Measurements from ENCODE around the gene TAMALIN.

Gene TAMALIN

GRCh38 chr12:52052468-52053186, 45.9 kb downstream of the TAMALIN start:
- in situ Hi-C loops (cut with HindIII; ENCODE audit: low sequenced_read_pairs) = no loop called here

- in situ Hi-C loops (cut with HindIII; ENCODE audit: low sequenced_read_pairs) = no loop called here
Observed at GRCh38 chr12:52053536-52054209, 46.9 kb downstream of the TAMALIN start.

DNA sequence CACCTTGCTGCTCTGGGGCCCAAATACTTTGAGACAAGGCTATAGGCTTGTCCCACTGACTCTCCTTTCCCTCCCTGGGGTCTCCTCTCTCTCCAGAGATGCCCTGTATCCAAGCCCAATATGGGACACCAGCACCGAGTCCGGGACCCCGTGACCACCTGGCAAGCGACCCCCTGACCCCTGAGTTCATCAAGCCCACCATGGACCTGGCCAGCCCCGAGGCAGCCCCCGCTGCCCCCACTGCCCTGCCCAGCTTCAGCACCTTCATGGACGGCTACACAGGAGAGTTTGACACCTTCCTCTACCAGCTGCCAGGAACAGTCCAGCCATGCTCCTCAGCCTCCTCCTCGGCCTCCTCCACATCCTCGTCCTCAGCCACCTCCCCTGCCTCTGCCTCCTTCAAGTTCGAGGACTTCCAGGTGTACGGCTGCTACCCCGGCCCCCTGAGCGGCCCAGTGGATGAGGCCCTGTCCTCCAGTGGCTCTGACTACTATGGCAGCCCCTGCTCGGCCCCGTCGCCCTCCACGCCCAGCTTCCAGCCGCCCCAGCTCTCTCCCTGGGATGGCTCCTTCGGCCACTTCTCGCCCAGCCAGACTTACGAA, 47.6 kb downstream of the TAMALIN start:
- in situ Hi-C loops (cut with HindIII; ENCODE audit: low sequenced_read_pairs) = no loop called here

GRCh38 chr12:52054833-52055730, 48.3 kb downstream of the TAMALIN start:
- in situ Hi-C loops (cut with HindIII; ENCODE audit: low sequenced_read_pairs) = no loop called here

GRCh38 chr12:52055731-52056711, 49.3 kb downstream of the TAMALIN start:
- in situ Hi-C loops (cut with HindIII; ENCODE audit: low sequenced_read_pairs) = no loop called here

- in situ Hi-C loops (cut with HindIII; ENCODE audit: low sequenced_read_pairs) = no loop called here
Observed at GRCh38 chr12:52056801-52057637, 50.3 kb downstream of the TAMALIN start.

DNA sequence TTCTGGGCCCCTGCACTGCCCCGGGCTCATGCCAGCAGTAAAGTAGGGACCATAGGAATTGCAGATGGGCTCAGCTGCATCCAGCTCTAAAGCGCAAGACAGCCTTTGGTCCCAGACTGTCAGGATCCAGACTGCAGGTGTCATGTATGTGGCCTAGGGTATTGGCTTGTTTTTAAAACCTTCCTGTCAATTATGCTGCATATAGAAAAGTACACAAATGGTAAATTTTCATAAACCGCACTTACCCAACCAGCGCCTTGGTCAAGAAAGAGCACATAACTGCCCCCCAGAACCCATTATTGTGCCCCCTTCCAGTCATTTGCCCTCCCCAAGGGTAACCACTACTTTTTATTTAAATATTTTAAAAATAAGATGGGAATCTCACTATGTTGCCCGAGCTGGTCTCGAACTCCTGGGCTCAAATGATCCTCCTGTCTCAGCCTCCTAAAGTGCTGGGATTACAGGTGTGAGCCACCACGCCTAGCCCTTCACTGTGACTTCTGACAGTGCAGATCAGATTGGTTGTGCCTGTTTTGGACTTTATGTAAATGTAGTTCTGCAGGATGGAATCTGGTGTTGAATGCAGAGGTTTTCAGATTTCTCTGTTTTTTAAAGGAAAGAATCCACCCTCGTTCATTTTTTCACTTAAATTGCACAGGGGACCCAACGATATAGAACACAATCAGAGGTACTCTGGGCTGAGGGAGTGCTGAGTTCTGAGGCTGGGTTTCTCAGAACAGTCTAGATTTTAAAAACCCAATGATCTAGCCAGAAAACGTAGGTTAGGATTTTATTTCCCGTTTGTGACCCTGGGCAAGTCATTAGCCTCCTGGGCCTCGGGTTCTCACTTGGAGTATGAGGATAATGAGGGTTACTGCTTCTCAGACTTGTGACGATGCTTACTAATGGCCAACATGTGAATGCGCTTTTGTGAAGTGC, 51.2 kb downstream of the TAMALIN start:
- in situ Hi-C loops (cut with HindIII; ENCODE audit: low sequenced_read_pairs) = no loop called here

DNA sequence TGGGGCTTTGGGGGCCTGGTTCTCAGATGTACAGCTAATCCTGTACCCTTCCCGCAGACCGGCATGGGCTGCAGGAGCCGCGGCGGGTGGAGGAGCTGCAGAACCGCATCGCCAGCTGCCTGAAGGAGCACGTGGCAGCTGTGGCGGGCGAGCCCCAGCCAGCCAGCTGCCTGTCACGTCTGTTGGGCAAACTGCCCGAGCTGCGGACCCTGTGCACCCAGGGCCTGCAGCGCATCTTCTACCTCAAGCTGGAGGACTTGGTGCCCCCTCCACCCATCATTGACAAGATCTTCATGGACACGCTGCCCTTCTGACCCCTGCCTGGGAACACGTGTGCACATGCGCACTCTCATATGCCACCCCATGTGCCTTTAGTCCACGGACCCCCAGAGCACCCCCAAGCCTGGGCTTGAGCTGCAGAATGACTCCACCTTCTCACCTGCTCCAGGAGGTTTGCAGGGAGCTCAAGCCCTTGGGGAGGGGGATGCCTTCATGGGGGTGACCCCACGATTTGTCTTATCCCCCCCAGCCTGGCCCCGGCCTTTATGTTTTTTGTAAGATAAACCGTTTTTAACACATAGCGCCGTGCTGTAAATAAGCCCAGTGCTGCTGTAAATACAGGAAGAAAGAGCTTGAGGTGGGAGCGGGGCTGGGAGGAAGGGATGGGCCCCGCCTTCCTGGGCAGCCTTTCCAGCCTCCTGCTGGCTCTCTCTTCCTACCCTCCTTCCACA, 52.0 kb downstream of the TAMALIN start:
- in situ Hi-C loops (cut with HindIII; ENCODE audit: low sequenced_read_pairs) = no loop called here

DNA sequence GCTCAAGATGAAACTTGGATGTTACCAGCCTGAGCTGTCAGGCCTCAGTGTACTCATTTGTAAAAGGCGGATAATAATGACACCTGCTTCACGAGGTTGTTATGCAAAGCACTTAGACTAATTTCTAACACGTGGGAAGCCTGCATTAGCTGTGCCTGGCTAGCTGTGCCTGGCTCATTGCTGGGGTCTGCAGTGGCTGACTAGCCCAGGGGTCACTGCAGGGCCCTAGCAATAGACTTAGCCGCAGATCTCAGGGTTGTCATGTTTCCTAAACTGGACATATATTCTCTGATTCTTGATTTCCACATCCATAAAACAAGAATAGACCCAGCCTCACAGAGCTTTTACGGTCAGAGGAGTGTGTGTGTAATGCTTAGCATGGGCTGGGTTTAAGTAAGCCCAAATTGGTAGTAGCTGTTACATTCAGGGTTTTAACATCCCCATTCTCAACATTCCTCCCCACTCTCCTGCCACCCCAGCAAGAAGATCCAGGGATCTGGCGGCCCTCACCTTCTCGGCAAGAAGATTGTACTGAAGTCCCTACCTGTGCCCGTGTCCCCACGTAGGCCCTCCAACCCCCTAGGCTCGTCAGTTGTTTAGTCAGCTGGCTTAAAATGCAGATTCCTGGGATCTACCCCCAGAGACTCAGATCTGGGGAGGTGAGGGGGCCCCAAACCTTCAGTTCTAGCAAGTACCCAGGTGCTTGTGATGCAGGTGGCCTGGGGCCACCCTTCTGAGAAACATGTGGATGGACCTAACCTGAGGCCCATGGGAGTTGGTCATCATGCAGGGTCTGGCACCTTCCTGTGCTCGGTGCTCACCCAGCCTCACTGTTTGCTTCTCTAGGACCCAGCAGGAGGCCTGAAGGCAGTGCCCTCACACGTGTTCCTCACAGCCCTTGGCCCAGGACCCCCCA, 53.1 kb downstream of the TAMALIN start:
- in situ Hi-C loops (cut with HindIII; ENCODE audit: low sequenced_read_pairs) = no loop called here

DNA sequence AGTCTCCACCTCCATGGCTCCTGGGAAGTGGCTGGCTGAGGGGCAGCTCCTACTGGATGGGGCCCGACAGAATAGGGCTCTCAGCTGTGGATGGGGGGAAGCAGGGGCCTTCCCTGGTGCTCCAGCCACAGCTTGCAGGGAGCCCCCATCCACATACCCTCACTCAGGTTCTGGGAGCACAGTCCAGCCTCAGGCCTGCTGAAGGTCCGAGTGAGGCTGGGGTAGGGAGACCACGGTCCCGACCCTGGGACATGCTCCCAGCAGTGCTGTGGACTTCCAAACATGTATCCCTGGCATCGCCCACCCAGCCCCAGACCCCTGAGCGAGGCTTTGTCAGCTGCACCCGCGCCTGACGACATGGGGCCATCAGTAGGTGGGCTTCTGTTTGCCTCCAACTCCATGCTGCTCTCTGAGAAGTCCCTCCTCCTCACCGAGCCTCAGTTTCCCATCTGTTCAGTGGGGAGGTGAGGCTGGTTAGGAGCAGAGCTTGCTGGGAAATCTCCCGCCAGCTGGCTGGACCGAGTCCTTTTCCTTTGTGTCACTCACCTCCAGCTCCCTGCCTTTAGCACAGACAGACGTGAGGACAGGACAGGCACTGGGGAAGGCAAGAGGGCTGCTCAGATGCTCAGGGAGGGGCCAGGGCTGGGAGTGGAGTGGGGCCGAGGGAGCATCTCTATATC, 53.9 kb downstream of the TAMALIN start:
- in situ Hi-C loops (cut with HindIII; ENCODE audit: low sequenced_read_pairs) = no loop called here

DNA sequence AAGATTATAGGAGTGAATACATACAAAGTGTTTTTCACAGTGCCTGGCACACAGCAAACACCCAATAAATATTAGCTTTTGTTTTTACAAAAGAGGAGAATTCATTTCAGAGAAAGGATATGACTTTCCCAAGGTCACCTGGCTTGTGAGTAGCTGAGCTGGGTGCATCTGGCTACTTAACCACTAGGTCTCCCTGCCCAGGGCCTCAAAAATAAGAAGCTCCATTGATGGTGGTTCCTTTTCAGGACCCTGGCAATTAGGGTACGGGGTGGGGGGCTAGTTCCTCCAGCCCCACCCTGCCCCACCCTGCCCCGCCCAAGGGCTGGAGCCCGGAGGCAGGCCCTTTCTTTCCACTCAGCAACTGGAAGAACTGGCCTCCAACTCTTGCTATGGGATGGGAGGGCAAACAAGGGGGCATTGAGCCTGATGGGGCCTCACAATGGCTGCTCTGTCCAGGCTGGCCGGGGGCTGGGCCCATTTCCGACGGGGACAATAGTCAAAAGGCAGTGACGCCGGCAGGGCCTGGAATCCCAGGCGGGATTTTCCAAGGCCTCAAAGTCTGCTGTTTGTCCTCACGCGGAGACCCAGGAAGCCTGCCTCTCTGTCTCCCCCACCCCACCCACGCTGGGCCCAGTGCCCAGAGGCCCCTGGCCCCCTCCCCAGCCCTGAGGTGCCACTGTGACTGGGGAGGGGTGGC, 54.9 kb downstream of the TAMALIN start:
- in situ Hi-C loops (cut with HindIII; ENCODE audit: low sequenced_read_pairs) = no loop called here

DNA sequence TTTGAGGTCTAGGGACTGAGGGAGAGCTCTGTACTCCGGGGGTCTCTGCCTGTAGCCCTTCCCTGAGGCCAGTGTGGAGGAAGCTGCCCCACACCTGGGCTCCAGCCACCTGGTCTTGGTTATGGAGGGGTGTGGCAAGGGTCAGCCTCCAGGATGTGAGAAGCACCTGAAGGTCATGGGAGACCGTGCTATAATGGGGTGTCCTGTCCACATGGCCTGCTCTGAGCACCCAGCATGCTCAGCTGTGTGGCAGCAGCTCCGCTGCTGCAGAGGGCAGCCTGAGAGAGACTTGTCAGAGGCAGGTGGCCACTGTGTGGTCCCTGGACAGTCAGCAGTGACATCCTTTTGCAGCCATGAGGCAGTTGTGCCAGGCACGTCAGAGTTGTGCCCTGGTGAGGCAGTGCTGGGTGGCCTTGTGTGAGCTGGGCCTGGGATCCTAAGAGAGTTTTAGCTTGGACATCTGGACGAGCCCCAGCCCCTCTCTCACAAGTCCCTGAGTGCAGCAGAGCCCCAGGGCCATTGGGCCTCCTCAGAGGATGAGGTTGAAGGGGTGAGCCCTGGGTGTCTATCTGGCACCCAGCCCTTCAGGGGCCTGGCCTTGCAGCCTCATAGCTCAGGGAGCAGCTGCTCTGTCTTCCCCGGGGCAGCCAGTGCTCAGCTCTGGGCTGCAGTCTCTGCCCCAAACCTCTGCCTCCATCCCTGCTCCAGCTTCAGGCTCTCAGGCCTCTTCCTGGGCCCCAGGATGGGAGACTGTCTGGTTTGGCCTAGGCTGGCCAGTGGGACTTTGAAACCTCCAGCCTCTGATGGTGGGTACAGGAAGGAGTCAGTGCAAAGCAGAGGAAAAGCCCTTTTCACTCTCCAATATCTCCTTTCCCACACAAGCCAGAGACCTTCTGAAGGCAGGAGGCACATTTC, 55.7 kb downstream of the TAMALIN start:
- in situ Hi-C loops (cut with HindIII; ENCODE audit: low sequenced_read_pairs) = no loop called here

DNA sequence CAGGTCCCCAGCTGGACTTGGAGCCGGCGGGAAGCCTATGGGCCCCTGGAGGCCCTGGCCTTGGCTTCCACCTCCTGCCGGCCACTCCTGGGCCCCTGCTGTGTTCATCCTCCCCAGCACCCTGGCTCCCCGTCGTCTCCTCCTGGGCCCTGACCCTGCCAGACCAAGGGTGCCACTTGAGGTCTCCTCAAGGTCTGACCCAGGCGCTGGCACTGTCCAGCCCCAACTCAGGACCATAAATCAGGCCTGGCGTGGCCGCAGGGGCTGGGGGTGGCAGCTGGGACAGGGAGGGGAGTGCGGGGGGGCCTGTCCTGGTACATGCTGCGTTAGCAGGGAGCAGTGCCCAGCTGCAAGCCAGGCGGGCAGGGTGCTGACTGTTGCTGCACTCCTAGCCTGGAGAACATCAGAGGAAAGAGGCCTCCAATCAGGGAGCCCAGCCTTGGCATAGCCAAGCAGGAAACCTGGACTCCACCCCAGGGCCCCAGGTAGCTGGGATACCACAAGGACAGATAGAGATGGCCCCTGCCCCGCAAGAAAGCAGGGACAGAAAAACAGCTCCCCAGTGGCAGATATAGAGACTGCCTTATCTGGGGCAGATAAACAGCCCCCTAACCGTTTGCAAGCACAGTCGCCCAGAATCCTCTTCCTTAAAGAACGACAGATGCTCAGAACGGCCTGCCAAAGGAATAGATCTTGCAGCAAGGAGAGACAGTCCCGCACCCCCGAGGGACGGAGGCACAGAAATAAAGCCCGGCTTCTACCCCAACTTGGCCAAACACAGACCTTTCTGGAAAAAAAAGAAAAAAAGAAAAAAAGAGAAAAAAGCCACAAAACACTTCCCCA, 56.6 kb downstream of the TAMALIN start:
- in situ Hi-C loops (cut with HindIII; ENCODE audit: low sequenced_read_pairs) = no loop called here
